Bronchial epithelial cell (primary cell): ENCODE measurements around the gene FBXO45. TPM values are rescaled to one million over a fixed set of nuclear protein-coding genes. Genes with fewer than 3 reads are reported as not detected.

Experiments
- total RNA-seq: library from RNA; depleted of rRNA; stranded (reverse); fragments of >200 nt; gene quantifications from 2 replicates; pipeline ENCODE4 v1.2.1, GENCODE V29; 2014

Gene FBXO45
- total RNA-seq, 1 donor from 2014 or later: 26.6 TPM

Other genes starting within 250 kb of the FBXO45 start
- gene TM4SF19, start 230.3 kb upstream of the FBXO45 start, total RNA-seq: 2.1 and 6.5 TPM in 2 replicates
- 11.8 and 17.0 TPM in 2 replicates for gene UBXN7, start 136.2 kb upstream of the FBXO45 start, total RNA-seq
- gene RNF168, start 64.9 kb upstream of the FBXO45 start, total RNA-seq: 6.8 and 8.2 TPM in 2 replicates
- gene SMCO1, start 53.3 kb upstream of the FBXO45 start, total RNA-seq: not detected in 2 replicates
- 9.5 and 14.6 TPM in 2 replicates for gene WDR53, start 106 bp upstream of the FBXO45 start, total RNA-seq
- gene NRROS, start 71.0 kb downstream of the FBXO45 start, total RNA-seq: not detected in 2 replicates
- 1.3 and 1.5 TPM in 2 replicates for gene CEP19, start 143.6 kb downstream of the FBXO45 start, total RNA-seq
- gene PIGX, start 143.7 kb downstream of the FBXO45 start, total RNA-seq: 22.4 and 26.2 TPM in 2 replicates
- 36.2 and 36.9 TPM in 2 replicates for gene PAK2, start 171.2 kb downstream of the FBXO45 start, total RNA-seq